DOHH2 (cell line): ENCODE measurements around the gene TMEM30B.

Experiments used
- CTCF ChIP-seq: fragments of 200-600 bp; sonication (generic); IDR thresholded peaks from one replicate; pipeline ENCODE4 v1.5.1; 2014; ENCODE audit warnings: antibody characterized with exemption, mild to moderate bottlenecking, low read depth, low read length; ENCODE audit not compliant: poor library complexity, severe bottlenecking
- EZH2phosphoT487 ChIP-seq: fragments of 200-600 bp; sonication (generic); IDR thresholded peaks from 2 replicates; pipeline ENCODE4 v1.6.1; 2017; ENCODE audit warnings: borderline replicate concordance, mild to moderate bottlenecking, antibody characterized with exemption, low read length, moderate library complexity, mixed read lengths

GRCh38 chr14:61315313-61315712, 34.2 kb upstream of the TMEM30B start:
- TF ChIP-seq CTCF (no peak), EZH2phosphoT487 (no peak)
